Prostate gland (tissue), 2 donors: ENCODE measurements around the gene CACNG5.

Source experiments
- POLR2A ChIP-seq: fragments of 450-650 bp; IDR thresholded peaks from one replicate; pipeline ENCODE4 v1.6.1; 2016; ENCODE audit warnings: antibody characterized with exemption, mild to moderate bottlenecking
- POLR2AphosphoS5 ChIP-seq: sonication (generic); formaldehyde crosslinking; IDR thresholded peaks from one replicate; pipeline ENCODE4 v1.6.1; 2017; ENCODE audit warnings: antibody characterized with exemption
- TF ChIP-seq, protein P1 (sequence below), 4 experiments: fragments of 200-600 bp in 2 of 4; fragments of 450-650 bp in 2 of 4; sonication (generic) in 2 of 4; IDR thresholded peaks; 1 replicate in 3 of 4; 2 replicates in 1 of 4; pipeline ENCODE4 v1.5.1; 2016 to 2019; ENCODE audit warnings: antibody characterized with exemption in 4 of 4, mild to moderate bottlenecking in 2 of 4, moderate library complexity in 2 of 4

DNA sequence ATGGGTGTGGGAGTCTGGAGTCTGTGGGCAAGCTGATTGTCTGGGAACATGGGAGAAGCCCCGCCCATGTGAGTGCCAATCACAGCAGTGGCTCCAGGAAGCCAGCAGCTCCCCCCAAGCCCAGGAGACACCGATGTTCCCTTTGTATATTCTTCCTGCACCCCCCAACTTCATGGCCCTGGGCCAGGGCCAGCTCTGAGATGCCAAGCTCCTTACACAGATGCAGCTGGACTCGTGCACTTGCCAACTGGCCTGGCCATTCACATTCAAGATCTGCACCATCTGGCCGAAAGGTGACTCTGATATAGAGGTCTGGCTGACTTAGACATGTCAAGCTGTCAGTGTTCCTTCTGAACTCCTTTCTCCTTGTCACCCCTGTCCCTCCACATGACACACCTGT, 50.5 kb downstream of the CACNG5 start:
- TF ChIP-seq, protein P1, sequence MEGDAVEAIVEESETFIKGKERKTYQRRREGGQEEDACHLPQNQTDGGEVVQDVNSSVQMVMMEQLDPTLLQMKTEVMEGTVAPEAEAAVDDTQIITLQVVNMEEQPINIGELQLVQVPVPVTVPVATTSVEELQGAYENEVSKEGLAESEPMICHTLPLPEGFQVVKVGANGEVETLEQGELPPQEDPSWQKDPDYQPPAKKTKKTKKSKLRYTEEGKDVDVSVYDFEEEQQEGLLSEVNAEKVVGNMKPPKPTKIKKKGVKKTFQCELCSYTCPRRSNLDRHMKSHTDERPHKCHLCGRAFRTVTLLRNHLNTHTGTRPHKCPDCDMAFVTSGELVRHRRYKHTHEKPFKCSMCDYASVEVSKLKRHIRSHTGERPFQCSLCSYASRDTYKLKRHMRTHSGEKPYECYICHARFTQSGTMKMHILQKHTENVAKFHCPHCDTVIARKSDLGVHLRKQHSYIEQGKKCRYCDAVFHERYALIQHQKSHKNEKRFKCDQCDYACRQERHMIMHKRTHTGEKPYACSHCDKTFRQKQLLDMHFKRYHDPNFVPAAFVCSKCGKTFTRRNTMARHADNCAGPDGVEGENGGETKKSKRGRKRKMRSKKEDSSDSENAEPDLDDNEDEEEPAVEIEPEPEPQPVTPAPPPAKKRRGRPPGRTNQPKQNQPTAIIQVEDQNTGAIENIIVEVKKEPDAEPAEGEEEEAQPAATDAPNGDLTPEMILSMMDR (IDR thresholded peaks at IDR 0.05), result no peak
- TF ChIP-seq POLR2A, result no peak
- no peak for TF ChIP-seq POLR2AphosphoS5
